ENCODE data around the gene GPRC5A.

GPRC5A gene

GRCh38 chr12:12933742-12934141, 42.4 kb downstream of the GPRC5A start:
- Histone ChIP-seq H3K27ac (replicated peaks) (no peak overlapping the region), H3K4me3 (replicated peaks; ENCODE audit: insufficient read depth, low read length) (no peak overlapping the region), H3K27me3 (ENCODE audit: insufficient read depth, poor library complexity, severe bottlenecking) (peaks cover 2% of the 10 kb centered on the region)
- DNase-seq (ENCODE audit: low read depth in 1 of 2, low spot score in 1 of 2), result no peak
- TF ChIP-seq SPI1 (IDR thresholded peaks at IDR 0.05; ENCODE audit: borderline replicate concordance, low read depth) (no peak), POLR2AphosphoS5 (IDR thresholded peaks at IDR 0.05; ENCODE audit: low read depth) (no peak), REST (IDR thresholded peaks at IDR 0.05; ENCODE audit: insufficient replicate concordance, low read depth) (no peak), GABPA (IDR thresholded peaks at IDR 0.05; ENCODE audit: low read depth) (no peak)

GRCh38 chr12:12934556-12934955, 43.2 kb downstream of the GPRC5A start:
- H3K27me3 ChIP-seq (ENCODE audit: insufficient read depth, poor library complexity, severe bottlenecking), result peaks cover 2% of the 10 kb centered on the region
- no peak overlapping the region for H3K27ac ChIP-seq (replicated peaks)
- DNase-seq (ENCODE audit: low read depth in 1 of 2, low spot score in 1 of 2), result no peak
- no peak for TF ChIP-seq REST (IDR thresholded peaks at IDR 0.05; ENCODE audit: insufficient replicate concordance, low read depth)
- no peak for TF ChIP-seq GABPA (IDR thresholded peaks at IDR 0.05; ENCODE audit: low read depth)
- no peak for TF ChIP-seq CTCF (IDR thresholded peaks at IDR 0.05; ENCODE audit: insufficient read depth, low read length)
- no peak for TF ChIP-seq SPI1 (IDR thresholded peaks at IDR 0.05; ENCODE audit: borderline replicate concordance, low read depth)
- no peak for TF ChIP-seq POLR2AphosphoS5 (IDR thresholded peaks at IDR 0.05; ENCODE audit: low read depth)
- no peak overlapping the region for H3K4me3 ChIP-seq (replicated peaks; ENCODE audit: insufficient read depth, low read length)

GRCh38 chr12:12936983-12937491, 45.7 kb downstream of the GPRC5A start:
- Histone ChIP-seq H3K27me3 (ENCODE audit: insufficient read depth, poor library complexity, severe bottlenecking) (peaks cover 4% of the 10 kb centered on the region), H3K4me3 (replicated peaks; ENCODE audit: insufficient read depth, low read length) (no peak overlapping the region), H3K27ac (replicated peaks) (no peak overlapping the region)
- DNase-seq (ENCODE audit: low read depth in 1 of 2, low spot score in 1 of 2), result no peak
- no peak for TF ChIP-seq REST (IDR thresholded peaks at IDR 0.05; ENCODE audit: insufficient replicate concordance, low read depth)
- no peak for TF ChIP-seq SPI1 (IDR thresholded peaks at IDR 0.05; ENCODE audit: borderline replicate concordance, low read depth)

- DNase-seq (ENCODE audit: low read depth in 1 of 2, low spot score in 1 of 2), result no peak
- H3K27me3 ChIP-seq (ENCODE audit: insufficient read depth, poor library complexity, severe bottlenecking), result peaks cover 4% of the 10 kb centered on the region
- no peak overlapping the region for H3K27ac ChIP-seq (replicated peaks)
- TF ChIP-seq GABPA (IDR thresholded peaks at IDR 0.05; ENCODE audit: low read depth), result no peak
- no peak for TF ChIP-seq POLR2AphosphoS5 (IDR thresholded peaks at IDR 0.05; ENCODE audit: low read depth)
- no peak for TF ChIP-seq SPI1 (IDR thresholded peaks at IDR 0.05; ENCODE audit: borderline replicate concordance, low read depth)
- no peak for TF ChIP-seq REST (IDR thresholded peaks at IDR 0.05; ENCODE audit: insufficient replicate concordance, low read depth)
- TF ChIP-seq CTCF (IDR thresholded peaks at IDR 0.05; ENCODE audit: insufficient read depth, low read length), result no peak
- no peak overlapping the region for H3K4me3 ChIP-seq (replicated peaks; ENCODE audit: insufficient read depth, low read length)
Observed at GRCh38 chr12:12938541-12938940, 47.2 kb downstream of the GPRC5A start.

All from HL-60 (cell line).